Tibial nerve (tissue), 4 donors: ENCODE measurements around the gene PSG4.
"Not testable (repeated sequence)": the region's sequence is repeated elsewhere in the genome, so short reads cannot be mapped to it uniquely, and the experiment has no call there.

Experiments
- CTCF ChIP-seq, 5 experiments: fragments of 200-600 bp in 3 of 5; fragments of 450-650 bp in 2 of 5; sonication (generic) in 3 of 5; IDR thresholded peaks; one replicate each; pipeline ENCODE4 v1.5.1; 2016 to 2019; ENCODE audit warnings: antibody characterized with exemption in 5 of 5, mild to moderate bottlenecking in 3 of 5, moderate library complexity in 2 of 5
- EP300 ChIP-seq, 2 donors: sonication (generic); formaldehyde crosslinking; IDR thresholded peaks; one replicate each; pipeline ENCODE4 v1.6.1; 2017; ENCODE audit warnings: antibody characterized with exemption in 2 of 2, mild to moderate bottlenecking in 1 of 2
- POLR2A ChIP-seq, 2 donors: fragments of 450-650 bp; IDR thresholded peaks; one replicate each; pipeline ENCODE4 v1.6.1; 2017; ENCODE audit warnings: antibody characterized with exemption in 2 of 2, mild to moderate bottlenecking in 2 of 2, moderate library complexity in 2 of 2

GRCh38 chr19:43207174-43207573 is 1.7 kb upstream of the PSG4 start:
- peak in 1 of 5 experiments; percentile 15 for TF ChIP-seq CTCF (IDR thresholded peaks at IDR 0.05)
- not testable (repeated sequence) for TF ChIP-seq EP300, POLR2A (IDR thresholded peaks at IDR 0.05)
